A549 (cell line): ENCODE results near the gene ARID3A.

Source experiments
- CHD2 ChIP-seq: fragments of 150-350 bp; IDR thresholded peaks from 2 replicates; pipeline ENCODE4 v1.6.1; 2014; ENCODE audit warnings: low read length; ENCODE audit not compliant: partially characterized antibody
- CTCF ChIP-seq: fragments of >200 bp; sonication (Bioruptor Twin); formaldehyde crosslinking; IDR thresholded peaks from 3 replicates; pipeline ENCODE4 v1.5.1; 2016
- EP300 ChIP-seq, 2 experiments: fragments of >200 bp; sonication (Bioruptor Twin); formaldehyde crosslinking; IDR thresholded peaks; 2 replicates in 1 of 2; 3 replicates in 1 of 2; pipeline ENCODE4 v1.6.1; 2016 to 2017
- HOXB13 ChIP-seq: fragments of 250-450 bp; sonication (Bioruptor Pico); IDR thresholded peaks from 2 replicates; pipeline ENCODE4 v1.5.0; 2020; ENCODE audit warnings: low read depth, mild to moderate bottlenecking, moderate library complexity
- KDM5A ChIP-seq: fragments of 200-600 bp; sonication (generic); IDR thresholded peaks from 2 replicates; pipeline ENCODE4 v1.6.1; 2016; ENCODE audit warnings: antibody characterized with exemption, mild to moderate bottlenecking
- NR3C1 ChIP-seq: fragments of >200 bp; sonication (Bioruptor Twin); formaldehyde crosslinking; IDR thresholded peaks from 3 replicates; pipeline ENCODE4 v1.6.1; 2017
- POLR2A ChIP-seq: IDR thresholded peaks from 2 replicates; pipeline ENCODE4 v1.6.1; 2012; ENCODE audit warnings: mild to moderate bottlenecking, low read length
- RAD21 ChIP-seq, 2 experiments: fragments of >200 bp in 1 of 2; sonication (Bioruptor Twin) in 1 of 2; formaldehyde crosslinking in 1 of 2; IDR thresholded peaks in 1 of 2; conservative IDR thresholded peaks in 1 of 2; 2 replicates in 1 of 2; 3 replicates in 1 of 2; pipeline ENCODE4 v1.6.1; 2012 to 2018; ENCODE audit warnings: inconsistent platforms in 1 of 2
- RFX5 ChIP-seq: fragments of 450-650 bp; IDR thresholded peaks from 2 replicates; pipeline ENCODE4 v1.7.1; 2014; ENCODE audit warnings: antibody characterized with exemption, mild to moderate bottlenecking, moderate library complexity
- RNF2 ChIP-seq: fragments of 200-600 bp; sonication (generic); IDR thresholded peaks from 2 replicates; pipeline ENCODE4 v1.6.1; 2016; ENCODE audit warnings: low read depth, mild to moderate bottlenecking, antibody characterized with exemption, moderate library complexity, borderline replicate concordance
- ZC3H11A ChIP-seq: fragments of 450-650 bp; IDR thresholded peaks from 2 replicates; pipeline ENCODE4 v1.6.1; 2014; ENCODE audit warnings: antibody characterized with exemption, mild to moderate bottlenecking
- TF ChIP-seq, protein P1 (sequence below): fragments of 200-600 bp; sonication (generic); IDR thresholded peaks from 2 replicates; pipeline ENCODE4 v1.6.1; 2016; ENCODE audit warnings: antibody characterized with exemption, mild to moderate bottlenecking, moderate library complexity
- TF ChIP-seq, protein P2 (sequence below): IDR thresholded peaks from 2 replicates; pipeline ENCODE4 v1.6.1; 2012

- TF ChIP-seq CTCF: no peak
- TF ChIP-seq RNF2: no peak
- no peak for TF ChIP-seq RAD21 (conservative IDR thresholded peaks at IDR 0.05 in 1 of 2, IDR thresholded peaks at IDR 0.05 in 1 of 2)
- no peak for TF ChIP-seq POLR2A
- TF ChIP-seq ZC3H11A: no peak
- TF ChIP-seq HOXB13 (CRISPR knock-in tag): no peak
- TF ChIP-seq, protein P1, sequence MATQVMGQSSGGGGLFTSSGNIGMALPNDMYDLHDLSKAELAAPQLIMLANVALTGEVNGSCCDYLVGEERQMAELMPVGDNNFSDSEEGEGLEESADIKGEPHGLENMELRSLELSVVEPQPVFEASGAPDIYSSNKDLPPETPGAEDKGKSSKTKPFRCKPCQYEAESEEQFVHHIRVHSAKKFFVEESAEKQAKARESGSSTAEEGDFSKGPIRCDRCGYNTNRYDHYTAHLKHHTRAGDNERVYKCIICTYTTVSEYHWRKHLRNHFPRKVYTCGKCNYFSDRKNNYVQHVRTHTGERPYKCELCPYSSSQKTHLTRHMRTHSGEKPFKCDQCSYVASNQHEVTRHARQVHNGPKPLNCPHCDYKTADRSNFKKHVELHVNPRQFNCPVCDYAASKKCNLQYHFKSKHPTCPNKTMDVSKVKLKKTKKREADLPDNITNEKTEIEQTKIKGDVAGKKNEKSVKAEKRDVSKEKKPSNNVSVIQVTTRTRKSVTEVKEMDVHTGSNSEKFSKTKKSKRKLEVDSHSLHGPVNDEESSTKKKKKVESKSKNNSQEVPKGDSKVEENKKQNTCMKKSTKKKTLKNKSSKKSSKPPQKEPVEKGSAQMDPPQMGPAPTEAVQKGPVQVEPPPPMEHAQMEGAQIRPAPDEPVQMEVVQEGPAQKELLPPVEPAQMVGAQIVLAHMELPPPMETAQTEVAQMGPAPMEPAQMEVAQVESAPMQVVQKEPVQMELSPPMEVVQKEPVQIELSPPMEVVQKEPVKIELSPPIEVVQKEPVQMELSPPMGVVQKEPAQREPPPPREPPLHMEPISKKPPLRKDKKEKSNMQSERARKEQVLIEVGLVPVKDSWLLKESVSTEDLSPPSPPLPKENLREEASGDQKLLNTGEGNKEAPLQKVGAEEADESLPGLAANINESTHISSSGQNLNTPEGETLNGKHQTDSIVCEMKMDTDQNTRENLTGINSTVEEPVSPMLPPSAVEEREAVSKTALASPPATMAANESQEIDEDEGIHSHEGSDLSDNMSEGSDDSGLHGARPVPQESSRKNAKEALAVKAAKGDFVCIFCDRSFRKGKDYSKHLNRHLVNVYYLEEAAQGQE: no peak
- no peak for TF ChIP-seq EP300 (IDR thresholded peaks at IDR 0.05)
- TF ChIP-seq NR3C1: no peak
- TF ChIP-seq RFX5: no peak
- no peak for TF ChIP-seq CHD2
- TF ChIP-seq, protein P2, sequence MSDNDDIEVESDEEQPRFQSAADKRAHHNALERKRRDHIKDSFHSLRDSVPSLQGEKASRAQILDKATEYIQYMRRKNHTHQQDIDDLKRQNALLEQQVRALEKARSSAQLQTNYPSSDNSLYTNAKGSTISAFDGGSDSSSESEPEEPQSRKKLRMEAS: no peak
- no peak for TF ChIP-seq KDM5A
These were observed 42.1 kb upstream of the ARID3A start for GRCh38 chr19:883661-884211.
